ENCODE data around the gene FAM186B. TPM values are rescaled to one million over a fixed set of nuclear protein-coding genes. Genes with fewer than 3 reads are reported as not detected.

Gene FAM186B
- total and polyA plus RNA-seq, 3 donors from 2014 or later: 54.9 to 178 (median 68.6) TPM

DNA sequence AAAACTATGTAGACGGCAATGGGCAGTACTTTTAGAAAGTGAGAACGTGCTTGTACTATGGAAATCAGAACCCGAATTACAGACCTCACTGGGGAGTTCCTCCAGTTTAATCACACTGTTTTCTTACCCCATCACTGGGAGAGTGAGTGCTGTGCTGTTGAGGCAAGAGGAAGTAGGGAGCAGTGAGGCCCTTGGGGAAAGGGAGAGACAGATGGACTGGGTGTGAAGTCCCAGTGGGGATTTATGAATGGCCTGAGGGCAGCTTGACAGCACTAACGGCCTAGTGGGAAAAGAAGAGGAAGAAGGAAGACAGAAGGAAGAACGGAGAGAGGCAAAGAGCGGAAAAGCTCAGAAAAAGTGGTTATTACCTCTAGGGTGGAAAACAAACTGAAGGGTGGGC lies 43.2 kb downstream of the FAM186B start:
- Histone ChIP-seq H3K4me3 (no peak overlapping the region), H3K27me3 (no peaks in the 10 kb centered on the region), H3K27ac (no peak overlapping the region), H3K36me3 (ENCODE audit: low read depth, missing control alignments) (no peaks in the 10 kb centered on the region), H3K9me3 (no peaks in the 10 kb centered on the region), H3K4me1 (peaks cover 11% of the 10 kb centered on the region)
- DNase-seq: no peak
- WGBS, 2 donors: 82 to 86% methylated on average over 6 of the region's 6 CpGs
- TF ChIP-seq, protein P1, sequence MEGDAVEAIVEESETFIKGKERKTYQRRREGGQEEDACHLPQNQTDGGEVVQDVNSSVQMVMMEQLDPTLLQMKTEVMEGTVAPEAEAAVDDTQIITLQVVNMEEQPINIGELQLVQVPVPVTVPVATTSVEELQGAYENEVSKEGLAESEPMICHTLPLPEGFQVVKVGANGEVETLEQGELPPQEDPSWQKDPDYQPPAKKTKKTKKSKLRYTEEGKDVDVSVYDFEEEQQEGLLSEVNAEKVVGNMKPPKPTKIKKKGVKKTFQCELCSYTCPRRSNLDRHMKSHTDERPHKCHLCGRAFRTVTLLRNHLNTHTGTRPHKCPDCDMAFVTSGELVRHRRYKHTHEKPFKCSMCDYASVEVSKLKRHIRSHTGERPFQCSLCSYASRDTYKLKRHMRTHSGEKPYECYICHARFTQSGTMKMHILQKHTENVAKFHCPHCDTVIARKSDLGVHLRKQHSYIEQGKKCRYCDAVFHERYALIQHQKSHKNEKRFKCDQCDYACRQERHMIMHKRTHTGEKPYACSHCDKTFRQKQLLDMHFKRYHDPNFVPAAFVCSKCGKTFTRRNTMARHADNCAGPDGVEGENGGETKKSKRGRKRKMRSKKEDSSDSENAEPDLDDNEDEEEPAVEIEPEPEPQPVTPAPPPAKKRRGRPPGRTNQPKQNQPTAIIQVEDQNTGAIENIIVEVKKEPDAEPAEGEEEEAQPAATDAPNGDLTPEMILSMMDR (IDR thresholded peaks at IDR 0.05): no peak
- no peak for TF ChIP-seq POLR2A (IDR thresholded peaks at IDR 0.05)
- intact Hi-C loops (cut with DNase I; ENCODE audit: low total_unique reads): no loop called here

DNA sequence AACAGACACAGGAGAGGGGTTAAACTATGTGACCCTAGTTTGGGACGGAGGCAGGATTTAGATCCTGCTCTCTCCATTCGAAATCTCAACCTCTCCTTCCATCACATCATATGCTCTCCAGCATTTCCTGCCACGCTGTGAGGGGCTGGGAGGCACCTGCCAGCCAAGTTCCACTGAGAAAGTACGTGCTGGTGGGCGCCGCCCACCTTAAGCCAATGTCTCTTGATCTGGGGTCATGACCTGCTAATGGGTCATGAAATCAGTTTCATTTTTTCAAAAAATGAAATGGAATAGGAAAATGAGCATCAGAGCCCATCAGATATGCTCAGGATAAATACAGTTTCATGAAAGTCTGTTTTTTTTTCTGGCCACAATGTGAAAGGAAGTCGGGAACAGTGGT lies 44.7 kb downstream of the FAM186B start:
- Histone ChIP-seq H3K4me3 (no peak overlapping the region), H3K9me3 (no peaks in the 10 kb centered on the region), H3K27ac (no peak overlapping the region), H3K27me3 (no peaks in the 10 kb centered on the region), H3K36me3 (ENCODE audit: low read depth, missing control alignments) (no peaks in the 10 kb centered on the region), H3K4me1 (no peaks in the 10 kb centered on the region)
- TF ChIP-seq, protein P1 (IDR thresholded peaks at IDR 0.05): no peak
- no peak for TF ChIP-seq POLR2A (IDR thresholded peaks at IDR 0.05)
- DNase-seq: no peak
- WGBS, 2 donors: 88 to 93% methylated on average over 7 of the region's 7 CpGs
- intact Hi-C loops (cut with DNase I; ENCODE audit: low total_unique reads): no loop called here

DNA sequence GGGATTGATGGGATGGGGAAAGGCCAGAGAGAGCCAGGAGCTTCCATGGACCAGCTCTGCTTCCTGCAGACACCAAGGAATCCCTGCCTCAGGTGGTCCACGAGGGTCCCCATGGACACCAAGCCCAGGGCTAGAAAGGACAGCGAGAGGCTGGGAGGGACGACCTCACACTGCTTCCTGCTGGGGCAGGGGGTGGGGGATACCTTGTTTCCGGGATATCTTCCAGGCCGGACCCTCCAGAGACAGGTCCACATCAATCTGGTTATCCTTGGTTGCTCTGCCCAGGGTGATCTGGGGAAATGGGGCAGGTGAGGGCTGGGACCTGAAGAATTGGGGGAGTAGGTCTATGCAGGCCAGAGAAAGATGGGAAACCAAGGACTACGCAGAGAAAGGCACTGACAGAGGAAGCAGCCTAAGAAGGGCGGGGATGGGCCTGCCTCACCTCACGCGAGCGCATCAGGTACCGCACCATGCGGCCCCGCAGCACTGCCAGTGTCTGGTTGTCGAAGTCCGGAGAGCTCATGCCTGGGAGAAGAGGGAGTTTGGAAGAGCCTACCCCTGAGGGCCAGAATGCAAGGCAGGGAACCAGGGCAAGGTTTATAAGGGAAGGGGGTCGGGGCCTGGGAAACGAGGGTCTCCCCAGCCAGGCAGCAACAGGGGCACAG lies 46.3 kb downstream of the FAM186B start:
- intact Hi-C loops (cut with DNase I; ENCODE audit: low total_unique reads): no loop called here
- WGBS, 2 donors: 94 to 97% methylated on average over 13 to 17 of the region's 17 CpGs
- no peak overlapping the region for H3K4me3 ChIP-seq
- no peak overlapping the region for H3K27ac ChIP-seq
- H3K27me3 ChIP-seq: no peaks in the 10 kb centered on the region
- no peaks in the 10 kb centered on the region for H3K36me3 ChIP-seq (ENCODE audit: low read depth, missing control alignments)
- TF ChIP-seq, protein P1 (IDR thresholded peaks at IDR 0.05): no peak
- no peak for TF ChIP-seq POLR2A (IDR thresholded peaks at IDR 0.05)
- no peak for DNase-seq
- H3K4me1 ChIP-seq: no peaks in the 10 kb centered on the region
- H3K9me3 ChIP-seq: no peaks in the 10 kb centered on the region

DNA sequence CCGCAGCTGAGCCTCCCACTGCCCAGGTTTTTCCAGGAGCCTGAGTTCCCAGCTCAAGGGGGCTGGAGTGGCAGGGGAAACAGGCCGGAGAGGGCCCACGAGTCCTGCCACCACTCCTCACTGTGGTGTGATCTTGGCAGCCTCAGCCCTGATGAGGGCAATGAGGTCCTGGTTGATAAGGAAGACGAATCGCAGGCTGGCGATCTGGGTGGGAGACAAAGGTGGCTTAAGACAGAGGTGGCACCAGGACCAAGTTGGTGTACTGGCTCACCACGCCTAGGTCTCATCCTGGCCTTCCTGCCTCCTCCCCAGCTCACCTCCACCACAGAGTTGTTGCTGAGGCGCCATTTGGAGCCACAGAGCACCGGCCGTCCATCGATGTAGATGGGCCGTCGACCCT lies 46.9 kb downstream of the FAM186B start:
- Histone ChIP-seq H3K4me3 (no peak overlapping the region), H3K9me3 (no peaks in the 10 kb centered on the region), H3K27ac (no peak overlapping the region), H3K36me3 (ENCODE audit: low read depth, missing control alignments) (no peaks in the 10 kb centered on the region), H3K27me3 (no peaks in the 10 kb centered on the region), H3K4me1 (no peaks in the 10 kb centered on the region)
- DNase-seq: no peak
- intact Hi-C loops (cut with DNase I; ENCODE audit: low total_unique reads): no loop called here
- TF ChIP-seq POLR2A (IDR thresholded peaks at IDR 0.05): no peak
- 91 to 94% methylated on average over 13 of the region's 13 CpGs for WGBS, 2 donors

DNA sequence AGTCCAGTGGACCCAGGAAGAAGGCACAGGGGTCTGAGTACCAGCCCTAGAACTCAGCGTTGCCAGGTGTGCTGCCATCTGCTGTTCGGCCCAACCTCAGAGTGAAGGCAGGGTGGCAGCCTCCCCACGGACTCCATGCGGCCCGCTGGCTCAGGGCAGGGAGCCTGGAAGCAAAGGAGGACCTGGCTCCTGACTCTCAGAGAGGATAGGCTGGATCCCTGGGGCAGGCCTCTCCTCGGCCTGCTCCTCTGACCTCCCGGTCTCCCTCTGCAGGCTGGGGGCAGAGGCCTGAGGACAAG lies 47.6 kb downstream of the FAM186B start:
- no peak for DNase-seq
- TF ChIP-seq, protein P1 (IDR thresholded peaks at IDR 0.05): no peak
- no peak for TF ChIP-seq POLR2A (IDR thresholded peaks at IDR 0.05)
- Histone ChIP-seq H3K36me3 (ENCODE audit: low read depth, missing control alignments) (no peaks in the 10 kb centered on the region), H3K27me3 (no peaks in the 10 kb centered on the region), H3K27ac (no peak overlapping the region), H3K4me3 (no peak overlapping the region), H3K9me3 (no peaks in the 10 kb centered on the region), H3K4me1 (no peaks in the 10 kb centered on the region)
- 68 to 73% methylated on average over 3 to 7 of the region's 7 CpGs for WGBS, 2 donors
- intact Hi-C loops (cut with DNase I; ENCODE audit: low total_unique reads): no loop called here
